Tibial artery (tissue), 4 donors: Measurements from ENCODE around the gene IGFBP2.

Experiments
- DNase-seq, 2 donors: peaks; one replicate each; pipeline ENCODE4 v3.0.0-alpha.2; 2019
- H3K27ac ChIP-seq, 2 donors: fragments of 200-600 bp; sonication (generic) in 1 of 2; 1 replicate in 1 of 2; 2 replicates in 1 of 2; pipeline ENCODE4 v1.5.1; 2018 to 2019; ENCODE audit warnings: mild to moderate bottlenecking in 1 of 2
- H3K27me3 ChIP-seq, 2 donors: fragments of 200-600 bp; sonication (generic) in 1 of 2; one replicate each; pipeline versions ENCODE4 v1.5.1 to v1.6.0; 2016 to 2019
- H3K36me3 ChIP-seq, 3 donors: fragments of 200-600 bp; sonication (generic) in 2 of 3; one replicate each; pipeline ENCODE4 v1.5.1; 2016 to 2019; ENCODE audit warnings: mild to moderate bottlenecking in 2 of 3
- H3K4me1 ChIP-seq, 4 donors: fragments of 200-600 bp; sonication (generic) in 2 of 4; 1 replicate in 3 of 4; 2 replicates in 1 of 4; pipeline ENCODE4 v1.5.1; 2016 to 2019
- H3K4me3 ChIP-seq, 2 donors: fragments of 200-600 bp; sonication (generic) in 1 of 2; 1 replicate in 1 of 2; 2 replicates in 1 of 2; pipeline ENCODE4 v1.5.1; 2018 to 2019; ENCODE audit warnings: mild to moderate bottlenecking in 2 of 2
- H3K9me3 ChIP-seq, 3 donors: fragments of 200-600 bp; sonication (generic) in 1 of 3; one replicate each; pipeline ENCODE4 v1.5.1; 2016 to 2019
- intact Hi-C: fragments of 100-400 bp; cut with DNase I; formaldehyde crosslinking; loops from one replicate; pipeline ENCODE4 v1.15.0; 2023; ENCODE audit warnings: low total_unique reads
- TF ChIP-seq, protein P1 (sequence below), 2 experiments: fragments of 200-600 bp in 1 of 2; fragments of 450-650 bp in 1 of 2; IDR thresholded peaks; one replicate each; pipeline ENCODE4 v1.5.1; 2017 to 2019; ENCODE audit warnings: antibody characterized with exemption in 2 of 2, mild to moderate bottlenecking in 1 of 2, moderate library complexity in 1 of 2

Gene IGFBP2

DNA sequence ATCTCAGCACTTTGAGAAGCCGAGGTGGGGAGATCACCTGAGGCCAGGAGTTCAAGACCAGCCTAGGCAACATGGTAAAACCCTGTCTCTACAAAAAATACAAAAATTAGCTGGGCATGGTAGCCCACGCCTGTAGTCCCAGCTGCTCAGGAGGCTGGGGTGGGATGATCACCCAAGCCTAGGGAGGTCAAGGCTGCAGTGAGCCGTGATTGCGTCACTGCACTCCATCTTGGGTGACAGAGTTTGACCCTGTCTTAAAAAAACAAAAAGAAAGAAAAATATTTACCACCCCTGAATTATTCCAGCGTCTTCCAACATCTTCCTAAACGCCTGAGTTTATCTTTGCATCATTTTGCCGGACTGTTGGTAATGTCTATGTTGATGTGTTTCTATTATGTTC lies 68.3 kb downstream of the IGFBP2 start:
- peak overlapping the region in 1 of 2 donors; percentile 86 for H3K27ac ChIP-seq
- H3K9me3 ChIP-seq, result no peaks in the 10 kb centered on the region
- no peak for DNase-seq
- H3K27me3 ChIP-seq, result no peaks in the 10 kb centered on the region
- intact Hi-C loops, result loop anchor here (10.0 kb wide), 1 partner anchor 543 kb away; no protein-coding TSS in a partner anchor
- H3K4me3 ChIP-seq, result no peak overlapping the region
- no peaks in the 10 kb centered on the region for H3K36me3 ChIP-seq
- peaks cover 0 to 67% (median 35%) of the 10 kb centered on the region in 4 donors for H3K4me1 ChIP-seq
- TF ChIP-seq, protein P1, sequence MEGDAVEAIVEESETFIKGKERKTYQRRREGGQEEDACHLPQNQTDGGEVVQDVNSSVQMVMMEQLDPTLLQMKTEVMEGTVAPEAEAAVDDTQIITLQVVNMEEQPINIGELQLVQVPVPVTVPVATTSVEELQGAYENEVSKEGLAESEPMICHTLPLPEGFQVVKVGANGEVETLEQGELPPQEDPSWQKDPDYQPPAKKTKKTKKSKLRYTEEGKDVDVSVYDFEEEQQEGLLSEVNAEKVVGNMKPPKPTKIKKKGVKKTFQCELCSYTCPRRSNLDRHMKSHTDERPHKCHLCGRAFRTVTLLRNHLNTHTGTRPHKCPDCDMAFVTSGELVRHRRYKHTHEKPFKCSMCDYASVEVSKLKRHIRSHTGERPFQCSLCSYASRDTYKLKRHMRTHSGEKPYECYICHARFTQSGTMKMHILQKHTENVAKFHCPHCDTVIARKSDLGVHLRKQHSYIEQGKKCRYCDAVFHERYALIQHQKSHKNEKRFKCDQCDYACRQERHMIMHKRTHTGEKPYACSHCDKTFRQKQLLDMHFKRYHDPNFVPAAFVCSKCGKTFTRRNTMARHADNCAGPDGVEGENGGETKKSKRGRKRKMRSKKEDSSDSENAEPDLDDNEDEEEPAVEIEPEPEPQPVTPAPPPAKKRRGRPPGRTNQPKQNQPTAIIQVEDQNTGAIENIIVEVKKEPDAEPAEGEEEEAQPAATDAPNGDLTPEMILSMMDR (IDR thresholded peaks at IDR 0.05), result no peak

DNA sequence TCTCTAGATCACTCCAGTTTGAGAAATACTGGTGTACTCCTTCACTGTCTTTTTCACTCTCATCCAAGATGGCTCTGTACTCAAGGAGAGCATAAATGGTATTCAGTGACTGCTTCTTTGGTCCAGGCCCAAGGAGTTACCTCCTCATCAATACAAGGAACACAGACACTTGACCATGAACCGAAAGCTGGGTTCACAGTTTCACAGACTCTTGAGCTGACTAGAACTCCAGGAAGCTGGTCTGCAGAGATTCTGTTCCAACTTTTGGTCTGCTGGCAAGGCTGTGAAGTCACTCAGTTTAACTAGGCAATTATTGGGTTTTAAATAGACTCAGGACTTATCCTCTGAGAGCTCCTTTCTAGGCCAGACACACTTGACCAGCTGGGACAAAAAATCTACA lies 69.5 kb downstream of the IGFBP2 start:
- intact Hi-C loops, result loop anchor here (10.0 kb wide), 1 partner anchor 542 kb away; no protein-coding TSS in a partner anchor
- TF ChIP-seq, protein P1 (IDR thresholded peaks at IDR 0.05), result no peak
- Histone ChIP-seq H3K4me1 (peaks cover 0 to 56% (median 28%) of the 10 kb centered on the region in 4 donors), H3K36me3 (no peaks in the 10 kb centered on the region), H3K27me3 (no peaks in the 10 kb centered on the region), H3K27ac (peak overlapping the region; percentile 19 to 53), H3K9me3 (no peaks in the 10 kb centered on the region), H3K4me3 (no peak overlapping the region)
- no peak for DNase-seq

DNA sequence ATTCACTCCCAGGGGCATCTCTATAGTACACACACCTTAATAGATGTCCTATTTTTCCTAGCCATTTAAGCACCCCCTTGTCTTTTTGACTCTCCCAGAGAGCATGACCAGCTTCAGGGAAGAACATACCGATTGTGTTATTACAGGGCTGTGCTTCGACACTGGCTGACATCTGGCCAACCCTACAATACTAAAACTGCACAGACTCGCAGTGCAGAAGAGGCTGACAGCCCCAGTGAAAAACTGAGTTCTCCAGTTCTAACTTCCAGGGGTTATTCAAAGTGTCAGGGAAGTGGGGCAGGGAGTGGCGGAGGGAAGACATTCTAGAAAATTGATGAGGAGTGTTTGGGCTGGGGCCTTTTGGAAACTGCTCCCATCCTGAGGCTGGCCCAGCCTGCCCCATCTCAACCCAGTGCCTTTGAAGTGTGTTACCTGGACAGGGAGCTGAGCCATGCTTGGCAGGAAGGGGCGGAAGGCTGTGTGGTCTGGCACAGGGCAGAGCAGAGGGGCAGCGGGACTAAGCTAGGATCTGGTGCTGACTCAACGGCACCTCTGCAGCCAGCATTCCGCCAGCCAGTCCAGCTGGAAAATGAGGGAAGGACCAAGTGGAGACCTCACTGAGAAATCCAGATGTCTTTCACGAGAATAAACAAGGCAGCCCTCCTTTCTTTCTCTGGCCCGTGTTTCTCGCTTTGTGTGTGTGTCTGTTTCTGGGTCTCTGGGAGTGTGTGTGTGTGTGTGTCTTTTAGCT lies 77.5 kb downstream of the IGFBP2 start:
- no peaks in the 10 kb centered on the region for H3K27me3 ChIP-seq
- TF ChIP-seq, protein P1 (IDR thresholded peaks at IDR 0.05), result no peak
- H3K9me3 ChIP-seq, result no peaks in the 10 kb centered on the region
- H3K27ac ChIP-seq, result peak overlapping the region; percentile 63 to 68
- no peak overlapping the region for H3K4me3 ChIP-seq
- H3K36me3 ChIP-seq, result no peaks in the 10 kb centered on the region
- intact Hi-C loops, result no loop called here
- DNase-seq, result peak in 1 of 2 donors; percentile 63
- peaks cover 0 to 46% (median 28%) of the 10 kb centered on the region in 4 donors for H3K4me1 ChIP-seq

DNA sequence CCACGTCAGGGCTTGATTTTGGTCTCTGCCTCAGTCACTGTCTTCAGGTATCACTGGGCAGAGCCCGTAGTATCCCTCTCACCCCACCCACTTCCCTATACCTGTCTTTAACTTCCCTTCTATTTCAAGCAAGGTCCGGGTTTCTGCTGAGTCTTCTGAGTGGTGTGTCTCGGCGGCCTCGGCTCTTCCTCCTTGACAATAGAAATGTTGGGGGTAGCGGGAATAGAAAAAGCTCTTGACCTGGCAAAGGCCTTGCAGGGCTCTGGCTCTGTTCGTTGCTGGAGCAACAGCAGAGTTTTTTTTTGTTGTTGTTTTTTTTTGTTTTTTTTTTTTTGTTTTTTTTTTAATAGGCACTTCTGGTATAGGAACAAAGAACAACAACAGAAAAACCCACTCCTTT lies 78.1 kb downstream of the IGFBP2 start:
- peaks cover 0 to 46% (median 28%) of the 10 kb centered on the region in 4 donors for H3K4me1 ChIP-seq
- no peaks in the 10 kb centered on the region for H3K36me3 ChIP-seq
- no peaks in the 10 kb centered on the region for H3K27me3 ChIP-seq
- no peak for DNase-seq
- H3K9me3 ChIP-seq, result no peaks in the 10 kb centered on the region
- TF ChIP-seq, protein P1 (IDR thresholded peaks at IDR 0.05), result no peak
- peak overlapping the region; percentile 63 to 68 for H3K27ac ChIP-seq
- intact Hi-C loops, result no loop called here
- no peak overlapping the region for H3K4me3 ChIP-seq

DNA sequence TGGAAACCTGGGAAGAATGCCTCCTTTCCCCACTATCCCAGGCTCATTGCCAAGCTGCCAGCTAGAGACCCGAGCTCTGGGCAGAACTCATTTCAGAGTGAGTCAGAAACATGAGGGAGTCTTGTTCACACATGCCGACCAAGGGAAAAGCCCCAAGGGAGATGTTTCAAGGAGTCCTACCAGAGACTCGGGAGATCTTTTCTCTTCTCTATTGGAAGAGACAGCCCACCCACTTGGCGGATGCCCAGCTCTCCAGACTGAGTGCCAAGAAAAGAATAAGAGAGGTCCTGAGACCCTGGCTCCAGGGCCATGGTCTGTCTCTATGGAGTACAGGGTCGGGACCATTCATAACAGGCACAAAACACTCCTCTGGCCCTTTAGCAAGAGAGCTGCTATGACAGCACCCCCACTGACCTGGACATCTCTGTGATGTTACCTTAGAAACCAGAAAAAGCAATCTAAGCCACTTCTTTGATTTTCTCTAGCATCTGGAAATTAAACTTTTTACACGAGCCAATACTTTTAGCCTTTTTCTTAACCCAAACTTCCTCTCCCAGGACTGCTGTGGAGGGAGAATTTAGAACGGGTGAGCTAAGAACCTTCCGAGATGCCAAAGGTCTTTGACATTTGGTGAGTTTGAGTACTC lies 80.6 kb downstream of the IGFBP2 start:
- Histone ChIP-seq H3K9me3 (no peaks in the 10 kb centered on the region), H3K4me3 (no peak overlapping the region), H3K27ac (peak overlapping the region; percentile 54 to 71), H3K36me3 (no peaks in the 10 kb centered on the region), H3K27me3 (no peaks in the 10 kb centered on the region), H3K4me1 (peaks cover 0 to 46% (median 30%) of the 10 kb centered on the region in 4 donors)
- TF ChIP-seq, protein P1 (IDR thresholded peaks at IDR 0.05), result no peak
- DNase-seq, result peak; percentile 68 to 91
- intact Hi-C loops, result no loop called here
